Loucy (cell line): ENCODE data around the gene CCDC127.

Source experiments
- H2AFZ ChIP-seq: fragments of 200-600 bp; sonication (generic); 2 replicates; pipeline ENCODE4 v1.6.0; 2016; ENCODE audit warnings: antibody characterized with exemption, mild to moderate bottlenecking, low read length, moderate library complexity
- H3F3A ChIP-seq: fragments of 200-600 bp; 2 replicates; pipeline ENCODE4 v1.6.0; 2016; ENCODE audit warnings: antibody characterized with exemption, low read depth, mild to moderate bottlenecking
- H3K27me3 ChIP-seq: fragments of 200-600 bp; sonication (generic); 2 replicates; pipeline ENCODE4 v1.6.1; 2014; ENCODE audit warnings: low read length, mild to moderate bottlenecking; ENCODE audit not compliant: insufficient read depth, poor library complexity, severe bottlenecking
- H3K36me3 ChIP-seq: fragments of 200-600 bp; sonication (generic); 2 replicates; pipeline ENCODE4 v1.6.1; 2016; ENCODE audit warnings: low read length; ENCODE audit not compliant: insufficient read depth
- H3K4me1 ChIP-seq: fragments of 200-600 bp; sonication (generic); 2 replicates; pipeline ENCODE4 v1.5.1; 2014; ENCODE audit warnings: low read length, mild to moderate bottlenecking; ENCODE audit not compliant: insufficient read depth, poor library complexity, severe bottlenecking
- H3K4me2 ChIP-seq: fragments of 200-600 bp; sonication (generic); 2 replicates; pipeline ENCODE4 v1.6.0; 2014; ENCODE audit warnings: antibody characterized with exemption, low read length, low read depth, mild to moderate bottlenecking; ENCODE audit not compliant: poor library complexity, severe bottlenecking
- H3K4me3 ChIP-seq: fragments of 200-600 bp; sonication (generic); 2 replicates; pipeline ENCODE4 v1.5.1; 2014; ENCODE audit warnings: low read length, mild to moderate bottlenecking, mixed read lengths; ENCODE audit not compliant: poor library complexity, severe bottlenecking
- H3K79me2 ChIP-seq: fragments of 200-600 bp; sonication (generic); 2 replicates; pipeline ENCODE4 v1.6.1; 2014; ENCODE audit warnings: low read length; ENCODE audit not compliant: insufficient read depth
- H3K9ac ChIP-seq: fragments of 200-600 bp; sonication (generic); 2 replicates; pipeline ENCODE4 v1.6.0; 2014; ENCODE audit warnings: mild to moderate bottlenecking, low read depth, low read length, moderate library complexity; ENCODE audit not compliant: poor library complexity, severe bottlenecking
- H3K9me2 ChIP-seq: fragments of 200-600 bp; sonication (generic); replicated peaks from 2 replicates; pipeline ENCODE4 v1.6.1; 2016; ENCODE audit warnings: low read depth, low read length, mixed read lengths
- H3K9me3 ChIP-seq: fragments of 200-600 bp; sonication (generic); 2 replicates; pipeline ENCODE4 v1.6.1; 2014; ENCODE audit warnings: mild to moderate bottlenecking, antibody characterized with exemption, low read length, low read depth; ENCODE audit not compliant: insufficient read depth
- H4K20me1 ChIP-seq: fragments of 200-600 bp; sonication (generic); 2 replicates; pipeline ENCODE4 v1.6.0; 2014; ENCODE audit warnings: antibody characterized with exemption, low read length, mild to moderate bottlenecking; ENCODE audit not compliant: insufficient read depth, poor library complexity, severe bottlenecking
- EZH2phosphoT487 ChIP-seq: fragments of 200-600 bp; IDR thresholded peaks from 2 replicates; pipeline ENCODE4 v1.6.1; 2018; ENCODE audit warnings: antibody characterized with exemption, mild to moderate bottlenecking, moderate library complexity, borderline replicate concordance
- TF ChIP-seq, protein P1 (sequence below): fragments of 200-600 bp; sonication (generic); conservative IDR thresholded peaks from 2 replicates; pipeline ENCODE4 v1.5.1; 2014; ENCODE audit warnings: mild to moderate bottlenecking, antibody characterized with exemption, low read length

The CCDC127 gene

DNA sequence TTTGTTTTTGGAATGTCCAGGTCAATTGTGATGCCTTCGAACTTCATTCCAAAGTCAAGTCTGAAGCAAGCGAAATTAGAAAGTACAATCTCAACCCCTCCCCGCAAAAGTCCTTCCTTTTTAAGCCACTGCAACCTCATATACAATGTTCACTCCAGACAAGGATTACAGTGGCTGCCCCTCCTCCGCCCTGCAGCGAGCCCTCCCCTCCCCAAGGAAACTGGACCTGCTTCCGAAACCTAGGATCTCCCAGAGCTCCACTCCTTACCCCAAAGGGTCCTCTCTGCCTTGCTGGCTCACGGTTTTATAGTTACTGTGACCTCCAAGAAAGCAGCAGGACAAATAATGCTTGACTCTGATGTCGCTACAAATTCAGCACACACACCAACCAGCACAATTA lies 16.3 kb downstream of the CCDC127 start:
- no peaks in the 10 kb centered on the region for H3F3A ChIP-seq

DNA sequence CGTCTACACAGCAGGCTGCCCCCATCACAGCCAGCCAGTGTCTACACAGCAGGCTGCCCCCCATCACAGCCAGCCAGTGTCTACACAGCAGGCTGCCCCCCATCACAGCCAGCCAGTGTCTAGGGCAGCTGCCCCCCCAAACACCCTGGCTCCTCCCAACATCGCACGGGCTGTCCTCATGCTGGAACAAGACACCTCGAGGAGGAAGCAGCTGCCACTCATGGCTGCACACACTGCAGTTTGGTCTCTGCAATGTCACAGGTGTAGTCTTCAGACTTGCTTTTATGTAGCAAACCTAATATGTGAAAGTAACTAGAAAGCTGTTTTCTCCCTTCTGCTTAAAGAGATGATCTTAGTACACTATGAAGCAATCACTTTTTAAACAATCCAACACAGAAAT lies 17.0 kb downstream of the CCDC127 start:
- Histone ChIP-seq H3K79me2 (no peaks in the 10 kb centered on the region; the same call in 1 of the 2 replicates), H3F3A (no peaks in the 10 kb centered on the region), H3K36me3 (peaks cover 31% of the 10 kb centered on the region; the same call in 1 of the 2 replicates), H3K27me3 (no peaks in the 10 kb centered on the region), H3K4me1 (peaks cover 13% of the 10 kb centered on the region), H2AFZ (no peak overlapping the region), H4K20me1 (no peaks in the 10 kb centered on the region), H3K9me3 (no peaks in the 10 kb centered on the region), H3K9me2 (no peaks in the 10 kb centered on the region), H3K9ac (no peak overlapping the region), H3K4me3 (no peak overlapping the region), H3K4me2 (peak overlapping the region; percentile 35)
- no peak for TF ChIP-seq EZH2phosphoT487
- TF ChIP-seq, protein P1, sequence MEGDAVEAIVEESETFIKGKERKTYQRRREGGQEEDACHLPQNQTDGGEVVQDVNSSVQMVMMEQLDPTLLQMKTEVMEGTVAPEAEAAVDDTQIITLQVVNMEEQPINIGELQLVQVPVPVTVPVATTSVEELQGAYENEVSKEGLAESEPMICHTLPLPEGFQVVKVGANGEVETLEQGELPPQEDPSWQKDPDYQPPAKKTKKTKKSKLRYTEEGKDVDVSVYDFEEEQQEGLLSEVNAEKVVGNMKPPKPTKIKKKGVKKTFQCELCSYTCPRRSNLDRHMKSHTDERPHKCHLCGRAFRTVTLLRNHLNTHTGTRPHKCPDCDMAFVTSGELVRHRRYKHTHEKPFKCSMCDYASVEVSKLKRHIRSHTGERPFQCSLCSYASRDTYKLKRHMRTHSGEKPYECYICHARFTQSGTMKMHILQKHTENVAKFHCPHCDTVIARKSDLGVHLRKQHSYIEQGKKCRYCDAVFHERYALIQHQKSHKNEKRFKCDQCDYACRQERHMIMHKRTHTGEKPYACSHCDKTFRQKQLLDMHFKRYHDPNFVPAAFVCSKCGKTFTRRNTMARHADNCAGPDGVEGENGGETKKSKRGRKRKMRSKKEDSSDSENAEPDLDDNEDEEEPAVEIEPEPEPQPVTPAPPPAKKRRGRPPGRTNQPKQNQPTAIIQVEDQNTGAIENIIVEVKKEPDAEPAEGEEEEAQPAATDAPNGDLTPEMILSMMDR: no peak

More for the DNA sequence above, 16.3 kb downstream of the CCDC127 start:
- Histone ChIP-seq H3K36me3 (peaks cover 37% of the 10 kb centered on the region; the same call in 1 of the 2 replicates), H3K9me2 (no peaks in the 10 kb centered on the region), H2AFZ (no peak overlapping the region), H4K20me1 (no peaks in the 10 kb centered on the region), H3K9ac (no peak overlapping the region), H3K4me2 (no peak overlapping the region), H3K27me3 (no peaks in the 10 kb centered on the region), H3K4me3 (no peak overlapping the region), H3K79me2 (peaks cover 6% of the 10 kb centered on the region; the same call in 1 of the 2 replicates), H3K9me3 (no peaks in the 10 kb centered on the region), H3K4me1 (peaks cover 12% of the 10 kb centered on the region)
- TF ChIP-seq EZH2phosphoT487: no peak
- TF ChIP-seq, protein P1: no peak

DNA sequence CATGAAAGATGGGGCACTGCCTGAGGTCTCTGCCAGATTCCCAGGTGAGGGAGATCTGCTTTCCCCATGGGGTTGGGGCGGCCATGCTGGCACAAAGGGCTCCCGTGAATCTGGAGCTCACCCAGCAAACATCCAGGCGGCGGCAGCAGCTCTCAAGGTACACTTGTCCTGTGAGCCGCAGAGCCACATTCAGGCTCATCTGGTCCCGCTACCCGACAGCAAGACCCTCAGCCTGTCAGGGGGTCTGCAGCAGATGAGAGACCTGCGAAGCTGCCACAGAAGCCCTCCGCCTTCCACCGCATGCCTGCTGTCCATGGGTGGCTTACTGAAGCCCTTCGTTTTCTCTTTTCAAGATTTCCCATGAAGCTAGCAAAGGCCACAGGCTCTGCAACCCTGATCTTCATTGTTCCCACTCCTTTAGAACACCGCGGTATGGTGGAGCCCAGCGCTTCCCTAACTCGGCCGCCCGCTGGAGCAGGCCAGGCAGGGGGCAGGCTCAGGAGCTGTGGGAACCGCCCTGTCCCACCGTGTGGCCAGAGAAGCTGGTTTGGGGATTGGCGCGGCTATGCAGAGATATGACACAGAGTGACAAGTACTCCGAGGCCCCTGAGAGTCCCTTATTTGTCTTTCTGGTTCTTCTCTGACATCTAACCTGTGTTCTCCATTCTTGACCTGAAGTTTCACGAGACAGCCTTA lies 17.9 kb downstream of the CCDC127 start:
- no peaks in the 10 kb centered on the region for H3K27me3 ChIP-seq
- H3K4me1 ChIP-seq: peaks cover 22% of the 10 kb centered on the region
- H3K9me2 ChIP-seq: no peaks in the 10 kb centered on the region
- H3K79me2 ChIP-seq: no peaks in the 10 kb centered on the region; the same call in 1 of the 2 replicates
- no peak overlapping the region for H3K9ac ChIP-seq
- no peak overlapping the region for H3K4me3 ChIP-seq
- H3F3A ChIP-seq: no peaks in the 10 kb centered on the region
- no peaks in the 10 kb centered on the region for H4K20me1 ChIP-seq
- H3K9me3 ChIP-seq: no peaks in the 10 kb centered on the region
- H3K36me3 ChIP-seq: peaks cover 24% of the 10 kb centered on the region; the same call in 1 of the 2 replicates
- TF ChIP-seq, protein P1: no peak
- no peak for TF ChIP-seq EZH2phosphoT487
- no peak overlapping the region for H2AFZ ChIP-seq
- no peak overlapping the region for H3K4me2 ChIP-seq
